ENCODE results near the gene SP1. TPM values are rescaled to one million over a fixed set of nuclear protein-coding genes. Genes with fewer than 3 reads are reported as not detected.

The SP1 gene
- total RNA-seq, 1 experiment from 2014 or later, result 72.9 TPM

DNA sequence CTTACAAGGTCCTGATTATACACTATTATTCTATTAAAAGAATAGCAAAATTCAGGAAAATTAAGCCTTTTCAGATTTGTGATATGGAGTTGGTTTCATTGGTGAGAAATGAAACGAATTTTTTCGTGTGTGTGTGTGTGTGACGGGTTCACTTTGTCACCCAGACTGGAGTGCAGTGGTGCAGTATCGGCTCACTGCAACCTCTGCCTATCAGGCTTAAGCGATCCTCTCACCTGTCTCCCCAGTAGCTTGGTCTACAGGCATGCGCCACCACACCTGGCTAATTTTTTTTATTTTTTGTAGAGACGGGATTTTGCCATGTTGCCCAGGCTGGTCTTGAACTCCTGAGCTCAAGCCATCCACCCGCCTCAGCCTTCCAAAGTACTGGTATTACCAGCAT, 81.6 kb downstream of the SP1 start:
- no TSS peak for BruUV-seq (replicated peaks)
- Mint-ChIP-seq H3K36me3 (ENCODE audit: insufficient read depth, unreplicated experiment) (peaks cover 100% of the 10 kb centered on the region), H3K4me3 (ENCODE audit: unreplicated experiment) (no peak overlapping the region), H3K4me1 (ENCODE audit: insufficient read depth, unreplicated experiment) (peaks cover 34% of the 10 kb centered on the region), H3K27me3 (ENCODE audit: insufficient read depth, unreplicated experiment) (no peaks in the 10 kb centered on the region), H3K9me3 (ENCODE audit: unreplicated experiment) (no peaks in the 10 kb centered on the region), H3K27ac (ENCODE audit: low read depth, unreplicated experiment) (no peak overlapping the region)
- no peak for DNase-seq (ENCODE audit: unreplicated experiment)
- intact Hi-C loops (cut with micrococcal nuclease), result no loop called here
- POLR2A ChIA-PET, result interaction anchor here (1.1 to 5.3 kb wide), 2 partner anchors 13 to 32 kb away, joined by 4 to 25 read pairs; no protein-coding TSS in a partner anchor
- CTCF ChIA-PET, result interaction anchor here (1.2 kb wide), 1 partner anchor 8 kb away, joined by 5 read pairs; no protein-coding TSS in a partner anchor
- TF ChIP-seq CTCF (IDR thresholded peaks at IDR 0.05; ENCODE audit: unreplicated experiment), result no peak

DNA sequence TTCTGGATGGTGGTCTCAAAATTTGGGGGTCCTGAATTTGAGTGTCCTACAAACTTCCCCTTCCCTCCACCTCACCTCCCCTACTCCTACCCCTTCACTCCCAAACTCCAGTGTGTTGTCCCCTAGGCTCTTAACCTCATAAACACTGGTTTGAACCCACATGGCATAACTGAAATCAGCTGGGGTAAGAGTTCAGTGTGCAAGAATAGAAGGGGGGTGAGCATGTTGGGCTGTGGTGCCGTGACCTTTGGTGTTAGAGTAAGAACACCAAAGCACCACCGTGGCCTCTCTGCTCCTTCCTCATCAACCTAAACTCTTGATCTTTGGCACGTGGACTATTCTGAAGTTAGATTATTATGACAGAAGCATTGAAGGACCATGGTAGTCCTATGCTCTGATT, 83.0 kb downstream of the SP1 start:
- Mint-ChIP-seq H3K4me1 (ENCODE audit: insufficient read depth, unreplicated experiment) (peaks cover 40% of the 10 kb centered on the region), H3K36me3 (ENCODE audit: insufficient read depth, unreplicated experiment) (peaks cover 100% of the 10 kb centered on the region), H3K27ac (ENCODE audit: low read depth, unreplicated experiment) (no peak overlapping the region), H3K4me3 (ENCODE audit: unreplicated experiment) (no peak overlapping the region), H3K9me3 (ENCODE audit: unreplicated experiment) (no peaks in the 10 kb centered on the region), H3K27me3 (ENCODE audit: insufficient read depth, unreplicated experiment) (no peaks in the 10 kb centered on the region)
- TF ChIP-seq CTCF (IDR thresholded peaks at IDR 0.05; ENCODE audit: unreplicated experiment), result no peak
- BruUV-seq (replicated peaks), result no TSS peak
- no peak for DNase-seq (ENCODE audit: unreplicated experiment)
- ChIA-PET CTCF (no interaction called here), POLR2A (interaction anchor here (0.6 to 5.3 kb wide), 4 partner anchors 9 to 115 kb away, joined by 3 to 25 read pairs (median 4); no protein-coding TSS in a partner anchor)
- intact Hi-C loops (cut with micrococcal nuclease), result no loop called here

DNA sequence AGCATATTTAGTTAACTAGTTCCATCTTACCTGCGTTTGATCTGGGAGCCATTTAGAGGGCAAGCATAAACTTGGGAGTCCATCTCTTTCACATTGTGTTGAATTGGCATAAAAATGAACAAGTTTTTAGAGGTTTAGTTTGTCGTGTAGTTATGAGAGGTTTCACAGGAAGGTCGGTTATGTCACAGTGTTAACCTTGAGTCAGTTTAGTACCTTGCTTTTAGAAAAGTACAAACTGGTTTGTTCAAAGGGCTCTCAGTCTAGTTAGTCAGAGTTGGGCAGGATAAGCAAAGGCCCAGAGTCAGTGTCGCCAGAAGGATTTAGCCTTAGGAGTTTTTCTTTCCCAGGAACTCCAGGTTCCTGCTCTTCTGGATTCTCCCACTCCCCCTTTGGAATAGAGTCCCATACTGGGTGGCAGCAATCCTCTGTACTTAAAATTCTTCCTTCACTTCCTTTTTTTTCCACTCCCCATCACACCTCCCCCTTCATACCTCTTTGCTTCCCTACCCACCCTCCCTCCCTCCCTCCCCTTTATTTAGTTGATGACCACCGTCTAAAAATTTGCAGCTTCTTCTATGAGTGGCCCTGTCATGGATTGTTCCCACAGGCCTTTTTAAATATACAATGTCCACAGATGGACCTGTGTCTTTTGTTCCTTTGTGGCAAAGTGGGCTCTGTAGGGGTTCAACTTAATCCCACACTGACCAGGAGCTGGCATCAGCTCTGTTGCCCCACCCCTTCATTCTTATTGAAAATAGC, 84.0 kb downstream of the SP1 start:
- intact Hi-C loops (cut with micrococcal nuclease), result no loop called here
- ChIA-PET CTCF (interaction anchor here (0.6 to 1.1 kb wide), 4 partner anchors 11 to 1185 kb away, joined by 3 to 4 read pairs (median 3); no protein-coding TSS in a partner anchor), POLR2A (interaction anchor here (0.8 to 5.3 kb wide), 3 partner anchors 9 to 11 kb away, joined by 3 to 25 read pairs (median 4); no protein-coding TSS in a partner anchor)
- Mint-ChIP-seq H3K4me3 (ENCODE audit: unreplicated experiment) (no peak overlapping the region), H3K27me3 (ENCODE audit: insufficient read depth, unreplicated experiment) (no peaks in the 10 kb centered on the region), H3K9me3 (ENCODE audit: unreplicated experiment) (no peaks in the 10 kb centered on the region), H3K27ac (ENCODE audit: low read depth, unreplicated experiment) (no peak overlapping the region), H3K36me3 (ENCODE audit: insufficient read depth, unreplicated experiment) (peaks cover 100% of the 10 kb centered on the region), H3K4me1 (ENCODE audit: insufficient read depth, unreplicated experiment) (peaks cover 40% of the 10 kb centered on the region)
- TF ChIP-seq CTCF (IDR thresholded peaks at IDR 0.05; ENCODE audit: unreplicated experiment), result no peak
- DNase-seq (ENCODE audit: unreplicated experiment), result no peak
- no TSS peak for BruUV-seq (replicated peaks)

GRCh38 chr12:53464685-53465418, 84.9 kb downstream of the SP1 start:
- DNase-seq (ENCODE audit: unreplicated experiment), result no peak
- CTCF ChIA-PET, result interaction anchor here (0.6 to 1.7 kb wide), 5 partner anchors 11 to 1186 kb away, joined by 3 to 4 read pairs (median 3); no protein-coding TSS in a partner anchor
- intact Hi-C loops (cut with micrococcal nuclease), result no loop called here
- H3K9me3 Mint-ChIP-seq (ENCODE audit: unreplicated experiment), result no peaks in the 10 kb centered on the region
- TF ChIP-seq CTCF (IDR thresholded peaks at IDR 0.05; ENCODE audit: unreplicated experiment), result no peak
- BruUV-seq (replicated peaks), result no TSS peak
- no peaks in the 10 kb centered on the region for H3K27me3 Mint-ChIP-seq (ENCODE audit: insufficient read depth, unreplicated experiment)
- H3K27ac Mint-ChIP-seq (ENCODE audit: low read depth, unreplicated experiment), result no peak overlapping the region
- H3K36me3 Mint-ChIP-seq (ENCODE audit: insufficient read depth, unreplicated experiment), result peaks cover 100% of the 10 kb centered on the region
- peaks cover 40% of the 10 kb centered on the region for H3K4me1 Mint-ChIP-seq (ENCODE audit: insufficient read depth, unreplicated experiment)
- POLR2A ChIA-PET, result interaction anchor here (0.8 to 5.3 kb wide), 4 partner anchors 8 to 11 kb away, joined by 3 to 25 read pairs (median 4); no protein-coding TSS in a partner anchor
- no peak overlapping the region for H3K4me3 Mint-ChIP-seq (ENCODE audit: unreplicated experiment)
